IPS-15b (cell line): ENCODE data around the gene GDI1.
"Not testable (repeated sequence)": the region's sequence is repeated elsewhere in the genome, so short reads cannot be mapped to it uniquely, and the experiment has no call there.

ENCODE experiments used
- H3K27me3 ChIP-seq: one replicate; pipeline ENCODE4 v1.6.1; 2013; ENCODE audit warnings: low read length; ENCODE audit not compliant: control insufficient read depth, insufficient read depth
- H3K36me3 ChIP-seq: one replicate; pipeline ENCODE4 v1.6.1; 2013; ENCODE audit warnings: low read length; ENCODE audit not compliant: control insufficient read depth, insufficient read depth
- H3K4me1 ChIP-seq: one replicate; pipeline ENCODE4 v1.6.1; 2013; ENCODE audit warnings: mild to moderate bottlenecking, low read length; ENCODE audit not compliant: control insufficient read depth, insufficient read depth
- H3K4me3 ChIP-seq: one replicate; pipeline ENCODE4 v1.5.1; 2013; ENCODE audit warnings: low read depth, low read length
- H3K9ac ChIP-seq: one replicate; pipeline ENCODE4 v1.6.1; 2013; ENCODE audit warnings: low read depth, mild to moderate bottlenecking, low read length
- H3K9me3 ChIP-seq: one replicate; pipeline ENCODE4 v1.6.1; 2013; ENCODE audit warnings: mild to moderate bottlenecking, low read length; ENCODE audit not compliant: control insufficient read depth, insufficient read depth

GDI1 gene

DNA sequence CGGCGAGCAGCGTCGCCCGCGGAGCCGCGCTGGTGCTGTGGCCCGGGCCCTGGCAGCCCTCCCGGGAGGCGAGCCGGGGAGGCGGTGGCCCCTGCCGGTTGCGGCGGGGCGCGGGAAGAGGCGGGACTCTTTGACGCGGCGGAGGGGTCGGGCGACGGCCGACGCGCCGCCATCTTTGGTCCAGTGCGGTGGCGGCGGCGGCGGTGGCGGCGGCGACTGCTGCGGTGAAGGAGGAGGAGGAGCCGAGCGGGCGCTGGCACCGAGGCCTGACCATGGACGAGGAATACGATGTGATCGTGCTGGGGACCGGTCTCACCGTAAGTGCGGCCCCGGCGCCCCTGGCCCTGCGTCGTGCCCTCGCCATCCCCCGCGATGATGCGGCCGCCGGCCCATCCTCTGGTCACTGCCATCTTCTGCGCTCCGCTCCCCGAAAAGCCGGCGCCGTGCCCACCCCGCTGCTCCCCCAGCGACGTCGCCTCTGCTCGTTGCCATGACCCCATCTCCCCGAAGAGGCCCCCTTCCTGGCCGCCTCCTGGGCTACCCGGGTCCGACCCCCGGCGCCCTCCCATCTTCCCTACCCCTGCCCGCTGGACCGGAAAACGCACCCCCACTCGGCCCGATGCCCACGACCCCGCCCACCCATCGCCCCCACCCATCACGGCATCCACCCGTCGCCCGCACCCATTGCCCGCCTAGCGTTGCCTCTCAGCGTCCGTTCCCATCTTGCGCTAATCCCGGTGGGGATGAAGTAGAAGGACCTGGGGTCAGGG is at the start of gene GDI1:
GDI1 (plus strand) TSS at position 172 of the 770 bp plus-strand sequence; CDS start at position 273, 101 bp downstream.
- Histone ChIP-seq H3K36me3 (peaks cover 36% of the 10 kb centered on the region), H3K27me3 (no peaks in the 10 kb centered on the region), H3K4me3 (peak within 1 kb of the TSS; percentile 59), H3K9me3 (no peaks in the 10 kb centered on the region), H3K4me1 (no peaks in the 10 kb centered on the region), H3K9ac (peak within 1 kb of the TSS; percentile 37)

DNA sequence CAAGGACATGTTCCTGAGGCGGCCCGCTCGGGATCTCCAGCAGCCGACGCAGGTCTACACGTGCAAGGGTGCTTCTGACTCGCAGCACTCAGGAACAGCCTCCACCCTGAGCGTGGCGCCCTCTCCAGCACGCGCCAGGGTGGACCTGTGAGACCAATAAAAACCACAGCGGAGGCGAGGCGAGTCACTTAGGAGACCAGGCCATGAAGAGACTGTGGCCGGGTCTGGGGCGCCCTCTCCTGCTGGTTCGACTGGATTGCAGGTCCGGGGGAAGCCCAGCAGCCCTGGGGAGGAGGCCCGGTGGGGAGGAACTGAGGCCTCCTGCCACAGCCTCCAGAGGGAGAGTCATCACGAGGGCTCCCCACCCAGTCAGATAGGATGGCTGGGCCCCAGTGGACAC is 48.9 kb upstream of the GDI1 start:
- not testable (repeated sequence) for H3K9ac ChIP-seq, H3K4me1 ChIP-seq, H3K4me3 ChIP-seq, H3K36me3 ChIP-seq, H3K9me3 ChIP-seq, H3K27me3 ChIP-seq

DNA sequence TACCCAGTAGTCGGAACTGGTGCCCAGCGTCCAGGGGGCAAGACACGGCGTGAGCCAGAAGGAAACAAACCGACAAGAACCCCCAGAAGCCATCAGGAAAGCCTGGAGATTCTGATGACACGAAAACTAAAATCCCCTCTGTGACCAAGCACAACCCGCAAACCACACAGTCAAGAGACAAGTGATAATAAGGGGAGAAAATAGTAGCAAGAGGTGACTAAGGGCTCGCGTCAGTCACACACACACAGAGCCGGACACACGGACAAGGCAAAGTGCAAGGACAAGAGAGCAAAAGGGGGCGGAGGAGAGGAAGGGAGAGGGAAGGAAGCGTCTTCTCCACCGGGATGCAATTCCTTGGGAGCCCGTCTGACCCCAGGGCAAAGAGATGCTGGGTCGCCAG is 48.3 kb upstream of the GDI1 start:
- H3K36me3 ChIP-seq, H3K9me3 ChIP-seq, H3K4me1 ChIP-seq, H3K4me3 ChIP-seq, H3K27me3 ChIP-seq, H3K9ac ChIP-seq: not testable (repeated sequence)

DNA sequence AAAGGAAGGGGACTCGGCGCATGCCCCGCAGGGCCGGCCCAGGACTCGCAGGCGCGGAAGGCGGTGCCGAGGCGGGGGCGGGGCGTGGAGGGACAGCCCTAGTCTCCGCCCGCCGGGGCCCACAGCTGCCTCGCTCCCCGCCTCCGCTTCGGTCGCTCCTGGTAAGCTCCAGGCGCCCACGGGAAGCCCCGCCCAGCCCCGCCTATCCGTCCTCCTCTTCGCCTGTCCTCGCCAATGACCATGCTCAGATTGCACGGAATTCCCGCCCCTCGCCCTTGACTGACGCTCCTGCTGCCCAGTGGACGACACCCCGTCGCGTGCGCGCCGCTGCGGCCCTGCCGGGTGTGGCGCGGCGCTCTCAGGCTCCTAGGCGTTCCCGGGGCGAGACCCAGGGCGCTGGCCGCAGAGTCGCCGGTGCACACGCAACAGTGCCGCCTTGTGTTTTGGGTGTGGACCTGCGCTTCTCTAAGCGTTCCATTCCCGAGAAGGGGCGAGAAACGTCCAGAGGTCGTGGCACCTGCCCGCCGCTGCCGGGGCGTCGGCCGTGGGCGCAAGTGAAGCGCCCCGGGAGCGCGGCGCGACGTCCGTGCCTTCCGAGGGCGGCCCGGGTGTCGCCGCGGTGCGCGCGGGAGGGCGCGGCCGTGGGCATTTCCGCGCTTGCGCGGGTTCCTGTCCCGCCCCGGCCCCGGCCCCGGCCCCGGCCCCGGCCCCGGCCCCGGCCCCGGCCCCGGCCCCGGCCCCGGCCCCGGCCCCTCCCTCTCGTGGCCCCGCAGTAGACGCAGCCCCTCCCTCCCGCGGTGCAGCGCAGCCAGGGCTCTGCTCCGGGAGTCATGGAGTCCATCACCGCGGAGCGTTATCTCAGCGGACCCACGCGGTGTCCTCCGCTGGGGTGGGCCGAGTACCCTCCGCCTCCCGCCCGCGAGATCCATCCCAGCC is 46.9 kb upstream of the GDI1 start:
- H3K36me3 ChIP-seq, H3K4me1 ChIP-seq, H3K9me3 ChIP-seq, H3K9ac ChIP-seq, H3K4me3 ChIP-seq, H3K27me3 ChIP-seq: not testable (repeated sequence)

DNA sequence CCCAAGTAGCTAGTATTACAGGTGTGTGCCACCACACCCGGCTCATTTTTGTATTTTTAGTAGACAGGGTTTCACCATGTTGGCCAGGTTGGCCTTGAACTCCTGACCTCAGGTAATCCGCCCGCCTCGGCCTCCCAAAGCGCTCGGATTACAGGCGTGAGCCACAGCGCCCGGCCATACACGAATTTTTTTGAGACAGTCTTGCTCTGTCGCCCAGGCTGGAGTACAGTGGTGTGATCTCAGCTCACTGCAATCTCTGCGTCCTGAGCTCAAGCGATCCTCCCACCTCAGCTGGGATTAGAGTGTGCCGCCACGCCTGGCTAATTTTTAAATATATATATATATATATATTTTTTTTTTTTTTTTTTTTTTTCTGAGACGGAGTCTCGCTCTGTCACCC is 40.6 kb upstream of the GDI1 start:
- H3K4me3 ChIP-seq, H3K4me1 ChIP-seq, H3K27me3 ChIP-seq, H3K9me3 ChIP-seq, H3K9ac ChIP-seq: not testable (repeated sequence)
- H3K36me3 ChIP-seq = peaks cover 14% of the 10 kb centered on the region

DNA sequence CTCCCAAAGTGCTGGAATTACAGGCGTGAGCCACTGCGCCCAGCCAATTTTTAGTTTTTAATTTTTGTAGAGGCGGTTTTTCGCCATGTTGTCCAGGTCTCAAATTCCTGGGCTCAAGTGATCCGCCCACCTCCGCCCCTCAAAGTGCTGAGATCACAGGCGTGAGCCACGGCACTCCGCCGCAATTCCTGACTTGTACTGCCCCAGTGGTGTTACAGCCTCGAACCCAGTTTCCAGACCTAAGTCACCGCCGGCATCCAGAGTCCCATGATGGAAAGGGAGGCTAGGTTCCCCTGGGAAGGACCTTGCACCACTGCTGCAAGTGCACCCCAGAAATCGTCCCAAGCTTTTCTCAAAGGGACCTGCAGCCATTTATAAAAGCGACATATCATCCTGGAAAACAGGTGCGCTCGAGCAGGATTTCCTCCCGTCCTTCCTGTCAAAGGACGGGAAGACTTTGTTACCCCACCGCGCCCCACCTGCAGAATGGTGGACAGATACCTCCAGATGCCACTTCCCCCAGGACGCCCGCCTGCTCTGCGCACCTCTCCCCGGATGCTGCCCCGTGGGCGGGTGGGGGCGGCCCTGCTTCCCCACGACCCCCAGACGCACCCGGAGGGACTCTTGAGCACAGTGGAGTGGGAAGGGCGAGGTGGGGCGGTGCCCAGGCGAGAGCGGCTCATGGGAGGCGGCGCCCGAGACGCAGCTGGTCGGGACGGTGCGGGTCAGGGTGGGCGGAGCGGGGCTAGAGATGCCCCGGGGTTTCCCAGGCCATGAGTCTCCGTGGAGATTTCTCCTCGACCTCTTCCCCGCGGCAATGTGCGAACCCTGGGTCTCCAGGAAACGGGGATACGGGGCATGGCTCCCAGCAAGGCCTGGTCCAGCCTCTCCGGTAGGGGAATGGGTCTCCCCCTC is 39.7 kb upstream of the GDI1 start:
- H3K36me3 ChIP-seq = peaks cover 14% of the 10 kb centered on the region
- H3K4me1 ChIP-seq = peaks cover 2% of the 10 kb centered on the region
- no peaks in the 10 kb centered on the region for H3K9me3 ChIP-seq
- peak overlapping the region; percentile 79 for H3K9ac ChIP-seq
- H3K27me3 ChIP-seq = no peaks in the 10 kb centered on the region
- peak overlapping the region; percentile 87 for H3K4me3 ChIP-seq

DNA sequence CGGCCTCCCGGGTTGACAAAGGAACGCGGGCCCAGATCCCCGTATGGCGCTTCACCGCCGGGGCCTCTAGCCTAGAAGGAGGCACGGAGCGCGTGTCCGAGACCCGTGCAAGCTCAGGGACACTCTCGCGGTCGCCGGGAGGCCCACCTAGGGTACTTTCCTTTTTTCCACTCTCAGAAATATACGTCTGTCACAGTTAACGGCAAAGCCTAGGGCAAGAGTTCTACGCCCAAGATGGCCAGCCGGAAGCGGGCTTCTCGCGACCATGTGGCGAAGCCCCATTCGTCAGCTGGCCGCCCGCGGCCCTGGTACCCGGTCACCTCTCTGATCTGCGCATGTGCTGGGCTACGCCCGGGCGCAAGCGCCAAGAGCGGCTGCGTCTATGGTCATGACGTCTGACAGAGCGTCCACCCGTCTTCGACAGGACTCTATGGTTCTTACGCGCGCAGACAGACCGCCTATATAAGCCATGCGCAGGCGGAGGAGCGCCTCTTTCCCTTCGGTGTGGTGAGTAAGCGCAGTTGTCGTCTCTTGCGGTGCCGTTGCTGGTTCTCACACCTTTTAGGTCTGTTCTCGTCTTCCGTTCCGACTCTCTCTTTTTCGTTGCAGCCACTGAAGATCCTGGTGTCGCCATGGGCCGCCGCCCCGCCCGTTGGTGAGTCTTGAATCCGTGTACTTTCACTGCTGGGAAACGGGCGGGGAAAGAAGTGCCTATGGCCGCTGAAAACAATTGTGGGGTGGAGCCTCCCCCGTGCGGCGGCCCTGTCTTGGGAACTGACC is 38.9 kb upstream of the GDI1 start, which contains the start of gene RPL10:
RPL10 (plus strand) TSS at position 490 of the 780 bp plus-strand sequence; CDS start at position 633, 143 bp downstream.
- H3K27me3 ChIP-seq = no peaks in the 10 kb centered on the region
- peak within 1 kb of the TSS; percentile 87 for H3K4me3 ChIP-seq
- H3K9me3 ChIP-seq = no peaks in the 10 kb centered on the region

DNA sequence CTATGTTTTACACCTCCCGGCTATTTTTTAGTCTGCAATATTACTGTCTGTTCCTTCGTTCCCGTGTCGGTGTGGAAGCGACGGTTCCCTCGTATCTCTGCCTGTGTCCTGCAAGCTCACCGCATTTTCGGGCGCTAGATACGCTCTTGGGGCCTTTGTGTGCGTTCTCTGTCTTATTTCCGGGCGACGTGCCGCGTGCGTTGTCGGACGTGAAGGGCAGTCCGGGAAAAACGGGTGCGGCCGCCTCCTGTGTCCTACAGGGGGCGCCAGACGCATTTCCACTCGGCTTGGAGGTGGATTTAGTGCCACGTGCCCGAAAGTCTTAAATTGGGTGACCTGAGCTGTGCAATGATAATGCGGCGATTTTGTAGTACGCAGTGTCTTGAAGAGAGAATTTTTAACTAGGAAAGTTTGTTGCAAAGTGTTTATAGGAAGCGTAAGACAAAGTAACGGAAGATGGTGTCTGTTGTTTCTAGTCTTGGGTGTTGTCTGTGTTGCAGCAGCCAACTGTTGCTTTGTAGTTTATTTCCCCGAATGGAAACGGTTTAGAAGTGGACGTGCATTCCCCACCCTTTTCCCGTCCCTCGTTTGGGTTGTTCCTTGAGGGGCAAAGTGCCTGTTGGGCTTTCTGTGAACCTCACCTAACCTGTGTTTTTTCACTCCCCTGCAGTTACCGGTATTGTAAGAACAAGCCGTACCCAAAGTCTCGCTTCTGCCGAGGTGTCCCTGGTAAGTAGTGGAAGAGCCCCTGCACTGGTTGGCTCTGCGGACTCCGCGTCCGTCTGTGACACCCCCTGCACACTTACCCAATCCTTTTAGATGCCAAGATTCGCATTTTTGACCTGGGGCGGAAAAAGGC is 38.1 kb upstream of the GDI1 start:
- no peaks in the 10 kb centered on the region for H3K27me3 ChIP-seq
- peaks cover 2% of the 10 kb centered on the region for H3K4me1 ChIP-seq
- peak overlapping the region; percentile 97 for H3K9ac ChIP-seq
- H3K4me3 ChIP-seq = peak overlapping the region; percentile 87
- no peaks in the 10 kb centered on the region for H3K9me3 ChIP-seq
- H3K36me3 ChIP-seq = peaks cover 14% of the 10 kb centered on the region

More for the DNA sequence above, 38.9 kb upstream of the GDI1 start, which contains the start of gene RPL10:
- peak within 1 kb of the TSS; percentile 97 for H3K9ac ChIP-seq
- H3K4me1 ChIP-seq = peaks cover 2% of the 10 kb centered on the region
- H3K36me3 ChIP-seq = peaks cover 14% of the 10 kb centered on the region

DNA sequence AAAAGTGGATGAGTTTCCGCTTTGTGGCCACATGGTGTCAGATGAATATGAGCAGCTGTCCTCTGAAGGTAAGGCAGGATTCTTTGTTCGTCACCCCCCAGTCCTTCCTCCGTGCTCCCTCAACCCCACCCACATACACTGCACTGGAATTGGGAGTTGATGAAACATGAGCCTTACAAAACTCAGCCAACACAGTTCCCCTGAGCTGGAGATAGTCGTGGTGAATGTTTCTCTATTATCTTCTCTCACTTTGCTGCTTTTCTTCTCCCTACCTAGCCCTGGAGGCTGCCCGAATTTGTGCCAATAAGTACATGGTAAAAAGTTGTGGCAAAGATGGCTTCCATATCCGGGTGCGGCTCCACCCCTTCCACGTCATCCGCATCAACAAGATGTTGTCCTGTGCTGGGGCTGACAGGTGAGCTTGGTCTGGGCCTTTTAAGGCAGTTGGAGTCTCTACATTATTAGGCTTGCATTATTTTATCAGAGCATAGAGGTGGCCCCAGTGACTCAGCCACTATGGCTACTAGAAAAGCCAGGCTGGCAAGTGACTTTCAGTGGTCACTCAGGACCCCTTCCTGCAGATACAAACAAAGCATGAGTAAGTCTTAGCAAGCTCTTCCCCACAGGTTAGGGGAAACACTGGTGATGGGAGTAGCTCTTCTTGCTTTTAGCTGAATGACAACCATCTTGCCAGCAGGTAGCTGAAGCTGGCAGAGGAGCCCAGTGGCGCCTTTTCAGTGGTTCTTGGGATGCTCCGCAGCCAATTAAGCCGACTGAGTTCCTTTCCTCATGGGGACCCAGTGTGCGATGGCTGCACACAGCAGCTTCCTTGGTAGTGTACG is 37.2 kb upstream of the GDI1 start:
- Histone ChIP-seq H3K27me3 (no peaks in the 10 kb centered on the region), H3K4me3 (peak overlapping the region; percentile 87), H3K9me3 (no peaks in the 10 kb centered on the region), H3K36me3 (peaks cover 14% of the 10 kb centered on the region), H3K9ac (peak overlapping the region; percentile 97), H3K4me1 (peaks cover 2% of the 10 kb centered on the region)
